ENCODE results near the gene CCDC61. TPM values are rescaled to one million over a fixed set of nuclear protein-coding genes. Genes with fewer than 3 reads are reported as not detected.

The CCDC61 gene
- total RNA-seq, 2 experiments from 2014 or later, result 17.8 to 18.4 TPM

- Mint-ChIP-seq H3K9me3 (no peaks in the 10 kb centered on the region), H3K27ac (no peak overlapping the region), H3K36me3 (no peaks in the 10 kb centered on the region), H3K4me3 (no peak overlapping the region), H3K4me1 (no peaks in the 10 kb centered on the region), H3K27me3 (peaks cover 17% of the 10 kb centered on the region)
- no peak for DNase-seq
Observed at GRCh38 chr19:46036744-46037128, 41.5 kb downstream of the CCDC61 start.

DNA sequence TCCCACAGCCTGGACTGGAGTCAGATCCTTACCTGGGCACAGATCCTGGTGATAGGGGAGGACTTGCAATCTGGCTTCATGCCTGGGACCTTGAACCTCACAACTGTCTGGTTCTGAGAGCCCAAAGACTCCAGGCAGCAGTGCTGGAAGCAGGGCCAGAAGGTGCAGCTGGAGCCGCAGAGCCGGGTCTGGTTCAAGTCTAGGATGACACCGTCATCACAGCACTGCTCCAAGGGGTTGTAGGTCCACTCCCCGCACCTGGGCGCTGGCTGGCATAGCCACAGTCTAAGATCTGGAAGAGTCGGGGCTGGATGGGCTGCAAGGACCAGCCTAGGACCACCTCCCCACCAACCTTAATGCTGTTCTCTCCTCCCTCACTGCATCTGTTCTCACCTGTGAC lies 44.9 kb downstream of the CCDC61 start:
- Mint-ChIP-seq H3K4me1 (no peaks in the 10 kb centered on the region), H3K9me3 (peaks cover 6% of the 10 kb centered on the region), H3K27me3 (peaks cover 41% of the 10 kb centered on the region), H3K27ac (no peak overlapping the region), H3K4me3 (no peak overlapping the region), H3K36me3 (peaks cover 2% of the 10 kb centered on the region)
- no peak for DNase-seq

DNA sequence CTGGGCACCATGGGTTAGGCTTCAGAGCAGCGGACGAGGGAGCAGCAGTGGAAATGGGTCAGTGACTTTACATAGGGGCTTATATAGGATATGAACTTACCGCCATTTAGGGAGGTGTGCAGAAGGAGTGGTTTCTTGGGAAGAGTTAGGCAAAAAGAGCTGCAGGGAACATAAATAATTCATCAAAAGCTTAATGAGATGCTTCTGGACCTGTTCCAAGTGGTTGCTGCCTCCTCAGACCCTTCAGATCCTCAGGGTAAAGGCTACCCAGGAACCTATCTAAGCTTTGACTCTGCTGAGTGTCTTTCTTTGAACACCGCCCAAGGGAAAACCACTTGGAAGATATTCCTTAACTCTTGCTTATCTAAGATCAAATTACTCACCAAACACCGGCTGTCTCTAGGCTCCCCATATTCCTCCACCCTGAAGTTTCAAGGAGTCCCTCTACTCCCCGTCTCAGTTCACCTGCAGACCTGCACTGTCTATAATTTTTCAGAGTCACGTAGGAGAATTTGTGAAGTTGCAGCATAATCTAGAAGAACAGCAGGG lies 45.8 kb downstream of the CCDC61 start, which contains the start of gene IGFL4:
Gene IGFL4 (minus strand): TSS at position 51 of the 549 bp plus-strand sequence. CDS start 40 bp downstream, at position 11.
- Mint-ChIP-seq H3K36me3 (peaks cover 2% of the 10 kb centered on the region), H3K27me3 (peaks cover 48% of the 10 kb centered on the region)
- DNase-seq, result no peak

DNA sequence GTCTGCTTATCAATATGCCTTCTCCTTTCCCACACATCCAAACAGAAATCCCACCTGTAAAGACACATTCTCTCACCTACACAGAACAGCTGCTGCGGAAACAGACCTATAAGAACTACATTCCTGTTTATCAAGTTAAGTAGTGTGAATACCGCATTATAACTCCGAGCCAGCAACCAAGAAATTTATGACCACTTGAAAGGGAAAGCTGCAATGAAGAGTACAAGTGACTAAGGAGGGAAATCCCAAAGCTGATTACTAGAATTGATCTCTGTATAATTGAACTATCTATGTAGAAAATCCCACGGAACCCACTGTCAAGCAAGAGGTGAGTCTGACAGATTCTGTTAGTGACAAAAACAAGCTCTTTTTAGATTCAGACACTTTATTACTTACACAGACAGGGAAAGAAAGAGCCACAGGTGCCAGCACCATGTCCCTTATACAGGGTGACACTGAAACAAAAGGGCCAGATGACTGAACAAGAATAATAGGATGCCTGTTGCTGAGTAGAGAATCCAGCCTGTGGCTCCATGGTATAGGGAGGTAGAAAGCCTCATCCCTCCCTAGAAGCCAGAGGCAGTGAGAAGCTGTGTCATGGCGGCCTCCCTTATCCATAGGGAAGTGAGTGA lies 47.1 kb downstream of the CCDC61 start:
- Mint-ChIP-seq H3K4me1 (no peaks in the 10 kb centered on the region), H3K4me3 (no peak overlapping the region), H3K27me3 (peaks cover 56% of the 10 kb centered on the region), H3K27ac (no peak overlapping the region), H3K36me3 (peaks cover 2% of the 10 kb centered on the region), H3K9me3 (peaks cover 21% of the 10 kb centered on the region)
- DNase-seq, result no peak

More for the DNA sequence above, 45.8 kb downstream of the CCDC61 start, which contains the start of gene IGFL4:
- H3K9me3 Mint-ChIP-seq, result peaks cover 12% of the 10 kb centered on the region
- no peak within 1 kb of the TSS for H3K27ac Mint-ChIP-seq
- no peak within 1 kb of the TSS for H3K4me3 Mint-ChIP-seq
- no peaks in the 10 kb centered on the region for H3K4me1 Mint-ChIP-seq

GRCh38 chr19:46043519-46043918 lies 48.3 kb downstream of the CCDC61 start:
- Mint-ChIP-seq H3K27me3 (peaks cover 67% of the 10 kb centered on the region), H3K27ac (no peak overlapping the region), H3K4me1 (no peaks in the 10 kb centered on the region), H3K4me3 (no peak overlapping the region), H3K36me3 (peaks cover 2% of the 10 kb centered on the region), H3K9me3 (peaks cover 23% of the 10 kb centered on the region)
- no peak for DNase-seq

GRCh38 chr19:46049597-46049996 lies 54.3 kb downstream of the CCDC61 start:
- Mint-ChIP-seq H3K4me1 (no peaks in the 10 kb centered on the region), H3K27ac (no peak overlapping the region), H3K36me3 (no peaks in the 10 kb centered on the region), H3K9me3 (peaks cover 17% of the 10 kb centered on the region), H3K4me3 (no peak overlapping the region), H3K27me3 (peaks cover 73% of the 10 kb centered on the region)
- no peak for DNase-seq

DNA sequence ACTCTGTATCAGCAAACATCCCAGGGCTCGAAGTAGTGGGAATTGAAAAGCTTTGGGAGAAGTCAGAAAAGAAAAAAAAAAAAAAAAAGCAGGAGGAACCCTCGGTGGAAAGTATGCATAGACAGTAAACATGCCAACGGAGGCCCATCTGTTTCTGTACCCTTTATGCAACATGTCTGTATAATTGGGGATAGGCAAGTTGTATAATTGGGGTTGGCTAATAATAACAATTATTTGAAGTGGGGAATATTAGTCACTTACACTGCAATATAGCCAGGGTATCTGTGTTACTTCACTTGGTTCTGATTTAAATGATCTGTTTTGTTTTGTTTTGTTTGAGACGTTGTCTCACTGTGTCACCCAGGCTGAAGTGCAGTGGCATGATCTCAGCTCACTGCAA lies 57.6 kb downstream of the CCDC61 start:
- Mint-ChIP-seq H3K36me3 (no peaks in the 10 kb centered on the region), H3K27me3 (peaks cover 78% of the 10 kb centered on the region), H3K4me3 (no peak overlapping the region), H3K4me1 (no peaks in the 10 kb centered on the region), H3K9me3 (no peaks in the 10 kb centered on the region), H3K27ac (no peak overlapping the region)
- no peak for DNase-seq

GRCh38 chr19:46056536-46056935 lies 61.3 kb downstream of the CCDC61 start:
- DNase-seq, result no peak
- H3K27me3 Mint-ChIP-seq, result peaks cover 67% of the 10 kb centered on the region
- no peaks in the 10 kb centered on the region for H3K4me1 Mint-ChIP-seq
- H3K36me3 Mint-ChIP-seq, result no peaks in the 10 kb centered on the region
- no peak overlapping the region for H3K4me3 Mint-ChIP-seq
- H3K27ac Mint-ChIP-seq, result no peak overlapping the region
- peaks cover 8% of the 10 kb centered on the region for H3K9me3 Mint-ChIP-seq

DNA sequence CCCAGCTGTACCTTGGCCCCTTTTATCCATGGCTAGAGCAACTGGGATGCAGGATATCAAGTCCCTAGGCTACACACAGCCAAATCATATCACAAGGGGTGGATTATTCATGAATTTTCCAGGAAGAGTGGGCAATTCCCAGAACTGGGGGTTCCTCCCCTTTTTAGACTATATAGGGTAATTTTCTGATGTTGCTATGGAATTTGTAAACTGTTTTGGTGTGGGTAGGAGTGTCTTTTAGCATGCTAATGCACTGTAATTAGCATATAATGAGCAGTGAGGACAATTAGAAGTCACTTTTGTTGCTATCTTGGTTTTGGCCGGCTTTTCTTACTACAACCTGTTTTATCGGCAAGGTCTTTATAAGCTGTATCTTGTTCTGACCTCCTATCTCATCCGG lies 63.5 kb downstream of the CCDC61 start:
- Mint-ChIP-seq H3K4me3 (no peak overlapping the region), H3K9me3 (peaks cover 10% of the 10 kb centered on the region), H3K4me1 (no peaks in the 10 kb centered on the region), H3K27me3 (peaks cover 76% of the 10 kb centered on the region), H3K27ac (no peak overlapping the region), H3K36me3 (no peaks in the 10 kb centered on the region)
- no peak for DNase-seq

DNA sequence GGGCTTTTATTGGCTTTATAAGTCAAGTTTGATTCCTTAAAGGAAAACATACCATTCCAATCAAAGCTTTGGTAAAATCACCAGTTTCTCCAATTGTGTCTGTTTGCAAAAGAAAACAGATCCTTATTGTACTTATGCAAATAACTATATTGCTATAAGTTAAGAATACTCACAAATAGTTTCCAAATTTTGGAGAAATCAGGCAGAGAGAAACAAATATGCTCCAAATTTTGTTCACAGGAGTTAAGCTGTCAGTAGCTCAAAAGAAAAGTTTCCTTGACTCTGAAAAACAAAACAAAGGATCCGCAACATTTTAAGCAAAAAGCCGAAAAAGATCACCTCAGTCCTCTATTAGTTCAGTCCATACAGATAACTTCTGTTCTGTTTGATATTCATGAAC lies 64.7 kb downstream of the CCDC61 start:
- Mint-ChIP-seq H3K9me3 (peaks cover 10% of the 10 kb centered on the region), H3K36me3 (no peaks in the 10 kb centered on the region), H3K4me1 (no peaks in the 10 kb centered on the region), H3K4me3 (no peak overlapping the region), H3K27me3 (peaks cover 75% of the 10 kb centered on the region), H3K27ac (no peak overlapping the region)
- no peak for DNase-seq

- Mint-ChIP-seq H3K4me3 (no peak overlapping the region), H3K4me1 (no peaks in the 10 kb centered on the region), H3K9me3 (peaks cover 10% of the 10 kb centered on the region), H3K27ac (no peak overlapping the region), H3K27me3 (peaks cover 71% of the 10 kb centered on the region), H3K36me3 (no peaks in the 10 kb centered on the region)
- DNase-seq, result no peak
Observed at GRCh38 chr19:46063201-46063600, 67.9 kb downstream of the CCDC61 start.

GRCh38 chr19:46065486-46066071 lies 70.3 kb downstream of the CCDC61 start:
- Mint-ChIP-seq H3K27me3 (peaks cover 74% of the 10 kb centered on the region), H3K27ac (no peak overlapping the region), H3K4me3 (no peak overlapping the region), H3K36me3 (no peaks in the 10 kb centered on the region), H3K9me3 (peaks cover 1% of the 10 kb centered on the region), H3K4me1 (peaks cover 3% of the 10 kb centered on the region)
- no peak for DNase-seq

- Mint-ChIP-seq H3K27me3 (peaks cover 83% of the 10 kb centered on the region), H3K4me3 (no peak overlapping the region), H3K9me3 (peaks cover 1% of the 10 kb centered on the region), H3K4me1 (peaks cover 3% of the 10 kb centered on the region), H3K36me3 (no peaks in the 10 kb centered on the region), H3K27ac (no peak overlapping the region)
- DNase-seq, result no peak
Observed at GRCh38 chr19:46066471-46066870, 71.2 kb downstream of the CCDC61 start.

GRCh38 chr19:46067691-46068090 lies 72.4 kb downstream of the CCDC61 start:
- Mint-ChIP-seq H3K36me3 (no peaks in the 10 kb centered on the region), H3K4me3 (no peak overlapping the region), H3K4me1 (peaks cover 3% of the 10 kb centered on the region), H3K27me3 (peaks cover 84% of the 10 kb centered on the region), H3K9me3 (no peaks in the 10 kb centered on the region), H3K27ac (no peak overlapping the region)
- no peak for DNase-seq

Data from activated naive CD8-positive, alpha-beta T cell treated with anti-CD3 and anti-CD28 coated beads for 36 hours (primary cell).